GM12891 (cell line): Measurements from ENCODE around the gene MAPRE3.

Experiments
- PAX5 ChIP-seq: IDR thresholded peaks from 2 replicates; pipeline ENCODE4 v1.6.1; 2011; ENCODE audit warnings: low read length, moderate library complexity, mild to moderate bottlenecking; ENCODE audit not compliant: insufficient read depth, severe bottlenecking
- POLR2A ChIP-seq: IDR thresholded peaks from 2 replicates; pipeline ENCODE4 v1.6.1; 2011; ENCODE audit warnings: low read depth, low read length, control low read depth
- POLR2AphosphoS5 ChIP-seq: IDR thresholded peaks from 2 replicates; pipeline ENCODE4 v1.6.1; 2011; ENCODE audit warnings: low read depth, low read length, control low read depth
- POU2F2 ChIP-seq: IDR thresholded peaks from 2 replicates; pipeline ENCODE4 v1.6.1; 2011; ENCODE audit warnings: low read depth, mild to moderate bottlenecking, control low read depth, low read length, moderate library complexity
- SPI1 ChIP-seq: IDR thresholded peaks from 2 replicates; pipeline ENCODE4 v1.6.1; 2011; ENCODE audit warnings: low read depth, low read length, control low read depth
- TAF1 ChIP-seq: IDR thresholded peaks from 2 replicates; pipeline ENCODE4 v1.6.1; 2011; ENCODE audit warnings: low read depth, low read length, control low read depth

DNA sequence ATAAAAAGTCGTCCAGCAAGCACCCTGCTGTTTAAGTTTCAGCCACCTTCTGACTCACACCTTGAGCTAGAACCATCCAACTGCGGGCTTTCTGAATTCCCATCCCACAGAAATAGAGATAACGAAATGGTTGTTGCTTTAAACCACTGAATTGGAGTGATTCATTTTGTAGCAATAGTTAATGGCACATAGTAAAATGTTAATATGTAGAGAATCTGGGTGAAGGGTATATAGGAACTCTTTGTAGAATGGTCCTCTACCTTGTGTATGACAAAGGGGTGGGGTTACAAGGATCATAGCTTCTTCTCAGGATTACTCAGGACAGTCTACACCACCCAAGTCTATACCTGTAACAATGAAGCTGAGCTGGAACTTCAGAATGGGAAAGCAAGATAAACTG lies 2.4 kb upstream of the MAPRE3 start:
- TF ChIP-seq TAF1 (no peak), POLR2AphosphoS5 (no peak), POLR2A (no peak), SPI1 (no peak), POU2F2 (no peak), PAX5 (no peak)
